DMS79 treated with DMSO at 0.1 percent for 48 hours (cell line): ENCODE results near the gene AP5B1.

Experiments
- DNase-seq: peaks from one replicate; lab custom pipeline; 2025; lab: John Stamatoyannopoulos, UW

Gene AP5B1

GRCh38 chr11:65780770-65781151 lies at the start of gene AP5B1:
Gene AP5B1, minus strand, starts transcription at chr11:65780976. Its CDS starts 385 bp downstream, at chr11:65780591.
- peak; percentile 31 for DNase-seq

GRCh38 chr11:65829459-65829858 lies 48.7 kb upstream of the AP5B1 start:
- DNase-seq = no peak

GRCh38 chr11:65826984-65827735 lies 46.4 kb upstream of the AP5B1 start:
- DNase-seq = no peak

GRCh38 chr11:65822776-65823528 lies 42.2 kb upstream of the AP5B1 start:
- DNase-seq = no peak

- no peak for DNase-seq
Measured at GRCh38 chr11:65821107-65821506, 40.3 kb upstream of the AP5B1 start.

GRCh38 chr11:65817835-65818680 lies 37.3 kb upstream of the AP5B1 start:
- DNase-seq = peak; percentile 87

- peak; percentile 27 for DNase-seq
Measured at GRCh38 chr11:65817312-65817834, 36.6 kb upstream of the AP5B1 start.

GRCh38 chr11:65816696-65817095 lies 35.9 kb upstream of the AP5B1 start:
- DNase-seq = no peak

GRCh38 chr11:65814986-65815565 lies 34.3 kb upstream of the AP5B1 start:
- no peak for DNase-seq

GRCh38 chr11:65814131-65814985 lies 33.6 kb upstream of the AP5B1 start:
- no peak for DNase-seq

- DNase-seq = no peak
Measured at GRCh38 chr11:65811764-65812475, 31.1 kb upstream of the AP5B1 start.

- DNase-seq = no peak
Measured at GRCh38 chr11:65810046-65810868, 29.5 kb upstream of the AP5B1 start.

GRCh38 chr11:65809496-65809895 lies 28.7 kb upstream of the AP5B1 start:
- DNase-seq = no peak

- no peak for DNase-seq
Measured at GRCh38 chr11:65808744-65809341, 28.1 kb upstream of the AP5B1 start.

GRCh38 chr11:65806979-65807378 lies 26.2 kb upstream of the AP5B1 start:
- DNase-seq = no peak

GRCh38 chr11:65803797-65804492 lies 23.2 kb upstream of the AP5B1 start:
- no peak for DNase-seq

GRCh38 chr11:65802841-65803240 lies 22.1 kb upstream of the AP5B1 start:
- DNase-seq = no peak
